ENCODE data around the gene SGK1.

Gene SGK1

GRCh38 chr6:134165561-134166201 is 152.2 kb downstream of the SGK1 start:
- DNase-seq = no peak

GRCh38 chr6:134164300-134164699 is 153.6 kb downstream of the SGK1 start:
- DNase-seq = no peak

- no peak for DNase-seq
These were observed 155.0 kb downstream of the SGK1 start for GRCh38 chr6:134162932-134163331.

- DNase-seq = no peak
These were observed 156.9 kb downstream of the SGK1 start for GRCh38 chr6:134161041-134161440.

- no peak for DNase-seq
These were observed 165.0 kb downstream of the SGK1 start for GRCh38 chr6:134152767-134153485.

GRCh38 chr6:134148566-134148965 is 169.3 kb downstream of the SGK1 start:
- no peak for DNase-seq

- no peak for DNase-seq
These were observed 170.8 kb downstream of the SGK1 start for GRCh38 chr6:134147034-134147533.

- DNase-seq = no peak
These were observed 171.5 kb downstream of the SGK1 start for GRCh38 chr6:134146268-134147033.

GRCh38 chr6:134145786-134146185 is 172.1 kb downstream of the SGK1 start:
- no peak for DNase-seq

GRCh38 chr6:134138226-134138975 is 179.5 kb downstream of the SGK1 start:
- peak; percentile 25 for DNase-seq

- no peak for DNase-seq
These were observed 183.3 kb downstream of the SGK1 start for GRCh38 chr6:134134654-134135053.

GRCh38 chr6:134132494-134133141 is 185.3 kb downstream of the SGK1 start:
- no peak for DNase-seq

GRCh38 chr6:134131530-134132139 is 186.3 kb downstream of the SGK1 start:
- no peak for DNase-seq

- no peak for DNase-seq
These were observed 189.8 kb downstream of the SGK1 start for GRCh38 chr6:134128146-134128545.

GRCh38 chr6:134123666-134124208 is 194.2 kb downstream of the SGK1 start:
- peak; percentile 62 for DNase-seq

- DNase-seq = no peak
These were observed 195.1 kb downstream of the SGK1 start for GRCh38 chr6:134122775-134123174.

GRCh38 chr6:134119486-134119885 is 198.4 kb downstream of the SGK1 start:
- DNase-seq = no peak
